ENCODE data around the gene FN3K.

FN3K gene

DNA sequence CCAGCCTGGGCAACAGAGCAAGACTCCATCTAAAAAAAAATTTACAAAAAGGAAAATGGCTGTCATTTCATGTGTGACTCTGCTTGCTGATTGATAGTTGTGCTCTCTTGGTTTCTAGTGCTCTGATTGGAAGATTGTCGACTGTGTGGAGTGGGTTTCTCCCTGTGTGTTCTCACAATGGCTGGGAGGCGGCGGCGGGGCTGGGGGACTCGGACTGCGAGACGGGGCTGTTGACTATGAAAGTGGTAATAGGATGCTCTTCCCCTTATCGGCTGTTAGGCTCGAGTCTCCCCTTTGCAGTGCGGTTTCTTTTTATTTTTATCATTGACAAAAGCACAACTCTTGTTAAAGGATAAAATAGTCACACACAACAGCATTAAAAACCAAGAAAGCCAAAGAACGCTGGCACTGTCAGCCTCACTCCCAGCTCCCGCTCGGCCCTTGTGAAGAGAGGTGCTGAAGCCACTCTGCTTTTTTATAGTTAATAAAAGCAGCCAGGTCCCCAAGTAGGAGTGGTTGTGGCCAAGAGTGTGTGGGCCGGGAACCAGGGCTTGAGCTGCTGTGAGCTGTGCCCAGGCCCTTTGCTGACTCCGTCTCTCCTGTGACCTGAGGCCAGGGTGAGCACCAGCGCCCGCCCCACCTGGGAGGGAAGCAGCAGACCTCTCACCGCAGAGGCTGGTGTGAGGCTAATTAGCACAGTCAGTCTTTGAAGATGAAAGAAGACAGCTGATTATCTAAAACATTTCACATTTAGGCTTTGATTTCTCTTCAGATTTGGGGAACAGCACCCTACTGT is 53.0 kb downstream of the FN3K start:
- Histone ChIP-seq H3K36me3 (ENCODE audit: control insufficient read depth, insufficient read depth, low read length) (peaks cover 10% of the 10 kb centered on the region), H3K9me3 (ENCODE audit: control insufficient read depth, insufficient read depth, low read length) (no peaks in the 10 kb centered on the region)

DNA sequence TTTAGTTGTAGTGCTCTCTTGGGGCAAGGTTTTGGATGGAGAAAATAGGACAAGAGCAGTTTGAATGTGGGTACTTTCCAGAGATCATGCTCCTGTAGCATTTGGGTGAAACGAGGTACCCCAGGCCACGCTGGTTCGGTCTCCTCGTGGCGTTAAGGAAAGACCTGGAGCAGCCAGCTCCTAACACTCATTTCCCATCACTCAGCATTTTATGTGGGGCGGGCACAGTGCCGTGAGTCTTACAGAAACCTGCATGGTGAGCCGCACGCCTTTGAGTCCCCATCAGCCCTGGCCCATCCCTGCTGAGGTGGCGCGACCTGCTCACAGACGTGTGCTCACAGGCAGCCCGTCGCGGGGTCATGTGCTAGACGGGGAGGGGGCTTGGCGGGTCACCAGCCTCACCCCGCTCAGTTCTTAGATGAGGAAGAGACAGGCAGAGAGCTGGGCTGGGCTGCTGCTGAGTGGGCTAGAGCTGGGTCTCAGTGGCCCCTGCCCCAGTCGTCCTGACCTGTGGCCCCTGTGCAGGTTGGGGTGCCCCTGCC is 53.7 kb downstream of the FN3K start:
- no peak overlapping the region for H3K4me3 ChIP-seq (ENCODE audit: low read length)
- no peak for DNase-seq (ENCODE audit: low read depth, low spot score)
- H3K27ac ChIP-seq (ENCODE audit: low read length), result no peak overlapping the region
- WGBS (ENCODE audit: insufficient coverage, insufficient read length), result no CpG with 5 or more reads among the region's 19 CpGs
- no peaks in the 10 kb centered on the region for H3K9me3 ChIP-seq (ENCODE audit: control insufficient read depth, insufficient read depth, low read length)
- H3K27me3 ChIP-seq (ENCODE audit: control insufficient read depth, insufficient read depth, low read length), result no peaks in the 10 kb centered on the region
- peaks cover 8% of the 10 kb centered on the region for H3K36me3 ChIP-seq (ENCODE audit: control insufficient read depth, insufficient read depth, low read length)
- no peaks in the 10 kb centered on the region for H3K4me1 ChIP-seq (ENCODE audit: control insufficient read depth, insufficient read depth, low read length)

More for the DNA sequence above, 53.0 kb downstream of the FN3K start:
- Histone ChIP-seq H3K4me1 (ENCODE audit: control insufficient read depth, insufficient read depth, low read length) (no peaks in the 10 kb centered on the region), H3K4me3 (ENCODE audit: low read length) (no peak overlapping the region), H3K27me3 (ENCODE audit: control insufficient read depth, insufficient read depth, low read length) (no peaks in the 10 kb centered on the region), H3K27ac (ENCODE audit: low read length) (no peak overlapping the region)
- no peak for DNase-seq (ENCODE audit: low read depth, low spot score)
- WGBS (ENCODE audit: insufficient coverage, insufficient read length), result no CpG with 5 or more reads among the region's 18 CpGs

DNA sequence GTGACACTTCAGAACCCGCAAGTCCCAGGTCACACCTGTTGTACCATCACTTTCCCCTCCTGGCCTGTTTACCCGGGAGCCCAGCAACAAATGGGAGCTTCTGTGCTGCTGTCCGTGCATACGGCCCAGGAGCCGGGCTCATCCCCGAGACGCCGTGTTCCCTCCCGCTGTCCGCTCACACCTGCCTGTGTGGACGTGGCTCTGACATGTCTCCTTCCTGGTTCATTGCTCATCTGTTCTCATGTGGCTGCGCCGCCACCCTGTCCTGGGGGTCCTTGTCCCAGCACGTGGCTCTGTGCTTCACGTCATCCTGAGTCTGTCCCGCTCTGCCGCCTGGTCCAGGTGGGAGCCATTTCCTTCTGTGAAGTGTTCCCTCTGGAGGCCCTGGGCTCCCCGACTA is 54.4 kb downstream of the FN3K start:
- WGBS (ENCODE audit: insufficient coverage, insufficient read length), result no CpG with 5 or more reads among the region's 18 CpGs

DNA sequence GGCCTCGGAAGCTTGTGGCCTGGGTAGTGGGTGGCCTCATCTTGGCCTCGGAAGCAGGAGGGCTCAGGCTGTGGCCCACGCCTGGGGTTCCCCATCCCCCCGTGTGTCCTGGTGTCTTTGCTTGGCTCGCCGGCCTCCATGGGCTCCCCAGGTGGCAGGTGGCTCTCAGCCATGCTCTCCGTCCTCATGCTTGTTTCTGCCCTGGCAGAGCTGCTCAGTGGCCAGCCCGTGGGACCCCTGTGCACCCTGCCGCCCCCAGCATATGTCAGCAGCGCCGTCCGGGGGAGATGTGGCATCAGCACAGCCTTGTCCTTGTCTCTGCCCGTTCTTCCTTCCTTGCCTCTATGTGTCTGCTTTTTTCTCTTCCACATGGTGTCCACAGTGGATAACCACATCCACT is 55.0 kb downstream of the FN3K start:
- Histone ChIP-seq H3K36me3 (ENCODE audit: control insufficient read depth, insufficient read depth, low read length) (peaks cover 4% of the 10 kb centered on the region; the same call in 1 of the 2 replicates), H3K4me1 (ENCODE audit: control insufficient read depth, insufficient read depth, low read length) (no peaks in the 10 kb centered on the region), H3K27me3 (ENCODE audit: control insufficient read depth, insufficient read depth, low read length) (no peaks in the 10 kb centered on the region), H3K27ac (ENCODE audit: low read length) (no peak overlapping the region), H3K9me3 (ENCODE audit: control insufficient read depth, insufficient read depth, low read length) (no peaks in the 10 kb centered on the region), H3K4me3 (ENCODE audit: low read length) (no peak overlapping the region)
- DNase-seq (ENCODE audit: low read depth, low spot score), result no peak
- no CpG with 5 or more reads among the region's 13 CpGs for WGBS (ENCODE audit: insufficient coverage, insufficient read length)

More for the DNA sequence above, 54.4 kb downstream of the FN3K start:
- DNase-seq (ENCODE audit: low read depth, low spot score), result no peak
- H3K9me3 ChIP-seq (ENCODE audit: control insufficient read depth, insufficient read depth, low read length), result no peaks in the 10 kb centered on the region
- peaks cover 2% of the 10 kb centered on the region; the same call in 1 of the 2 replicates for H3K36me3 ChIP-seq (ENCODE audit: control insufficient read depth, insufficient read depth, low read length)
- H3K4me3 ChIP-seq (ENCODE audit: low read length), result no peak overlapping the region
- H3K27ac ChIP-seq (ENCODE audit: low read length), result no peak overlapping the region
- H3K27me3 ChIP-seq (ENCODE audit: control insufficient read depth, insufficient read depth, low read length), result no peaks in the 10 kb centered on the region
- H3K4me1 ChIP-seq (ENCODE audit: control insufficient read depth, insufficient read depth, low read length), result no peaks in the 10 kb centered on the region

DNA sequence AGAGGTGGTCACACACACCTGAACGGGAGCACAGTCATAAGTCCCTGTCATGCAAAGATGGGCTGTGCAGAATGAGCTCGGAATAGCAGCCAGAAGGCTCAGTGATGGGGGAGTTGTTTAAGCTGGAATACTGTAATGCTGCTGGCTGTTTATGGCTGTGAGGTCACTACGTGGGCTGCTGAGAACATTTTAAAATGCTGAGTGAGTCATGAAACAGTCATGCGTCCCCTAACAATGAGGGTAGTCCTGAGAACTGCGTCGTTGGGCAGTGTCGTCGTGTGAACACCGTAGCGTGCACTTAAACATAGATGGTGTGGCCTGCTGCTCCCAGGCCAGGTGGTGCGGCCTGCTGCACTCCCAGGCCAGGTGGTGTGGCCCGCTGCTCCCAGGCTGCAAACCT is 56.1 kb downstream of the FN3K start:
- Histone ChIP-seq H3K27me3 (ENCODE audit: control insufficient read depth, insufficient read depth, low read length) (no peaks in the 10 kb centered on the region), H3K9me3 (ENCODE audit: control insufficient read depth, insufficient read depth, low read length) (no peaks in the 10 kb centered on the region)
- no CpG with 5 or more reads among the region's 12 CpGs for WGBS (ENCODE audit: insufficient coverage, insufficient read length)

DNA sequence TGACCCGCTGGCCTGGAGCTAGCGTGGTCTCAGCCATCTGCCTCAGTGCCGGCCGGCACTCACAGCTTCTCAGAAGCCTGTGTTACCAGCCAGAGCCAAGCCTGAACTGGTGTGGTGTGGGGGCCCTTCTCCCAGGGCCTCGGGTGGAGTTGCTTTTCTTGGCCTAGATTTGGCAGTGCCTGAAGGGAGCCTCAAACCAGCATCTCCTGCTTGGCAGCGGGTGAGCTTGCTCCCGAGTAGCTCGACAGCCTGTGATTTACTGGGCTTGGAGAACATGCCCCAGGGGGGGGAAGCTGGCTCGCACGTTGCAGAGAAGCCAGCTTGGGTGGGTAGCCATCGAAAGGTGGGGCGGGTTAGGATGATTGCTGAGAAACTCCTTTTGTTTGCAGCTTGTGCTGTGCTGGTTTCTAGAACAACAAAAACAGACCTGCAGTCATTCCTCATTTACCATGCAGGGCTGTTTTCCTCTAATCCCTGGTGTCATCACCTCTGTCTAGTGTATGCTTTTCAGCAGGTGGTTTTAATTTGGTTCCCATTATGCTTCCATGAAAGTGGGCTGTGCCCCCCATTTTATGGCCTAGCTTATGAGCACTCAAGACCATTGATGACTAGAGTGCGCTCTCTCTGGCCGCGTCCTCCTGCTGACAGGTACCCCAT is 58.7 kb downstream of the FN3K start:
- no peaks in the 10 kb centered on the region for H3K9me3 ChIP-seq (ENCODE audit: control insufficient read depth, insufficient read depth, low read length)
- H3K4me1 ChIP-seq (ENCODE audit: control insufficient read depth, insufficient read depth, low read length), result no peaks in the 10 kb centered on the region
- no peak overlapping the region for H3K27ac ChIP-seq (ENCODE audit: low read length)
- DNase-seq (ENCODE audit: low read depth, low spot score), result no peak
- no peak overlapping the region for H3K4me3 ChIP-seq (ENCODE audit: low read length)
- peaks cover 6% of the 10 kb centered on the region; the same call in 1 of the 2 replicates for H3K36me3 ChIP-seq (ENCODE audit: control insufficient read depth, insufficient read depth, low read length)
- no CpG with 5 or more reads among the region's 15 CpGs for WGBS (ENCODE audit: insufficient coverage, insufficient read length)
- H3K27me3 ChIP-seq (ENCODE audit: control insufficient read depth, insufficient read depth, low read length), result no peaks in the 10 kb centered on the region

More for the DNA sequence above, 56.1 kb downstream of the FN3K start:
- Histone ChIP-seq H3K36me3 (ENCODE audit: control insufficient read depth, insufficient read depth, low read length) (peaks cover 6% of the 10 kb centered on the region; the same call in 1 of the 2 replicates), H3K27ac (ENCODE audit: low read length) (no peak overlapping the region), H3K4me1 (ENCODE audit: control insufficient read depth, insufficient read depth, low read length) (no peaks in the 10 kb centered on the region), H3K4me3 (ENCODE audit: low read length) (no peak overlapping the region)
- no peak for DNase-seq (ENCODE audit: low read depth, low spot score)

DNA sequence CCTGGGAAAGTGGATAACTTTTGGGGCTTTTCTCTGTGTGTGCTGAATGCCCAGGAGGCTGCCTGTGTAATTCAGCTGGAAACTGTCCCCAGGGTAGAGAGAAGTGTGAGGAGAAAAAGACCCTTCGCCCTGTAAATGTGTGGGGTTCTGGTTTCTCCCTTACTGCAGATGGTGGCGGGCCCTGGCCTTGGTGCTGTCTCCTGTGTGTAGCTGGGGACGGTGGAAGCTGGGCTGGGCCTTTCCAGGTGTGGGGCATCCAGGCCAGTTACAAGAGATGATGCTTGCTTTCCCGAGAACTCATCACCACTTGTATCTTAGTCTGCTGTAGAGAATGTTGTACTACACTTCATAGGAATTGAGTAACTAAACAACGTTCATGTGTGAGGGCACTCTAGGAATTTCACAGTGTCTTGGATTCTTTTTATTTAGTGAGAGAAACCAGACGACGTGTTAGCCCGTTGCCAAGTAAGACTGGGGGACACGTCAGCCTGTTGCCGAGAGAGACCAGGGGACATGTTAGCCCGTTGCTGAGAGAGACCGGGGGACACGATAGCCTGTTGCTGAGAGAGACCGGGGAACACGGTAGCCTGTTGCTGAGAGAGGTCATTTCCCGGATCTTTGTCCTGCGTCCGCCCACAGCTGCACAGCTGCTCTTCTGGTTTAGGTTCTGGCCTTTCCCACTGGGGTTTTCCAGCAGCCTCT is 59.5 kb downstream of the FN3K start:
- WGBS (ENCODE audit: insufficient coverage, insufficient read length), result no CpG with 5 or more reads among the region's 18 CpGs
- Histone ChIP-seq H3K9me3 (ENCODE audit: control insufficient read depth, insufficient read depth, low read length) (no peaks in the 10 kb centered on the region), H3K36me3 (ENCODE audit: control insufficient read depth, insufficient read depth, low read length) (peaks cover 8% of the 10 kb centered on the region; the same call in 1 of the 2 replicates), H3K27me3 (ENCODE audit: control insufficient read depth, insufficient read depth, low read length) (no peaks in the 10 kb centered on the region), H3K4me3 (ENCODE audit: low read length) (no peak overlapping the region), H3K4me1 (ENCODE audit: control insufficient read depth, insufficient read depth, low read length) (no peaks in the 10 kb centered on the region), H3K27ac (ENCODE audit: low read length) (no peak overlapping the region)
- DNase-seq (ENCODE audit: low read depth, low spot score), result no peak

DNA sequence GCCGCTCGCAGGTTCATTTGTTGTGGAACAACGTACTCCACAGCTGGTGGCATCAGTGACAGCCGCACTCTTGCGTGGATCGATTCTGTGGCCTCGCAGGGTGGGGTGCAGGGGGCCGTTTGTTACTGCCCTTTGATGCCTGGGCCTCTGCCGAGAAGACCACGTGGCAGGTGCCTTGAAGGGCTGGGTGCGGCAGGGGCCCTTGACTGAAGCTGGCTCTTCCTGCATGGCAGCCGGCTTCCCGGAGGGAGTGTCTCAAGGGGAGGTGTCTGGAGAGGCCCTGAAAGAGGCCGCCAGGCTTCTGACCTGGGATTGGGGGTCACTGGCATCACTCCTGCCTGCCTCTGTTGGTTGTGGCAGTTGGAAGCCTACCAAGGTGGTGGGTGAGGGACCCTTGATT is 60.2 kb downstream of the FN3K start:
- H3K9me3 ChIP-seq (ENCODE audit: control insufficient read depth, insufficient read depth, low read length), result no peaks in the 10 kb centered on the region
- no peaks in the 10 kb centered on the region for H3K4me1 ChIP-seq (ENCODE audit: control insufficient read depth, insufficient read depth, low read length)
- no CpG with 5 or more reads among the region's 14 CpGs for WGBS (ENCODE audit: insufficient coverage, insufficient read length)
- DNase-seq (ENCODE audit: low read depth, low spot score), result no peak
- no peak overlapping the region for H3K27ac ChIP-seq (ENCODE audit: low read length)
- H3K4me3 ChIP-seq (ENCODE audit: low read length), result no peak overlapping the region
- peaks cover 14% of the 10 kb centered on the region; the same call in 1 of the 2 replicates for H3K36me3 ChIP-seq (ENCODE audit: control insufficient read depth, insufficient read depth, low read length)
- no peaks in the 10 kb centered on the region for H3K27me3 ChIP-seq (ENCODE audit: control insufficient read depth, insufficient read depth, low read length)

DNA sequence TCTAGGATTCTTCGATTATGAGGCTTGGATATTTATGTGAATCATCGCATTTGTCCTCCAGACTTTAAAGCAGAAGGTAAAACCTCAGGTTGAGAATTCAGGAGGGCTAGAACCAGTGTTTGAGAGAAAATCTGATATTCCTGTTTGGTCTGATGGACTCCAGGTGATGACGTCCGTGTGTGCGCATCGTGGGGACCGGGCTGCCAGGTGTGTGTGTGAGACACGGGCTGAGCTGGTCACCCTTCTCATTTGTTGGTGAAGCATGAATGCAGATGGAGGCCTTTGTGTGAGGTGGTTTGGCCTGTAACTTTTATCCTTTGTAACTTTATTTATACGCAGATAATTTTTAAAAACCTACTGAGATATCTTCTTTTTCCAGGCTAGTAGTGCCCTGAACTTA is 61.6 kb downstream of the FN3K start:
- Histone ChIP-seq H3K9me3 (ENCODE audit: control insufficient read depth, insufficient read depth, low read length) (no peaks in the 10 kb centered on the region), H3K4me1 (ENCODE audit: control insufficient read depth, insufficient read depth, low read length) (no peaks in the 10 kb centered on the region), H3K27me3 (ENCODE audit: control insufficient read depth, insufficient read depth, low read length) (no peaks in the 10 kb centered on the region), H3K4me3 (ENCODE audit: low read length) (no peak overlapping the region), H3K27ac (ENCODE audit: low read length) (no peak overlapping the region), H3K36me3 (ENCODE audit: control insufficient read depth, insufficient read depth, low read length) (peaks cover 23% of the 10 kb centered on the region)
- no peak for DNase-seq (ENCODE audit: low read depth, low spot score)
- WGBS (ENCODE audit: insufficient coverage, insufficient read length), result no CpG with 5 or more reads among the region's 9 CpGs

DNA sequence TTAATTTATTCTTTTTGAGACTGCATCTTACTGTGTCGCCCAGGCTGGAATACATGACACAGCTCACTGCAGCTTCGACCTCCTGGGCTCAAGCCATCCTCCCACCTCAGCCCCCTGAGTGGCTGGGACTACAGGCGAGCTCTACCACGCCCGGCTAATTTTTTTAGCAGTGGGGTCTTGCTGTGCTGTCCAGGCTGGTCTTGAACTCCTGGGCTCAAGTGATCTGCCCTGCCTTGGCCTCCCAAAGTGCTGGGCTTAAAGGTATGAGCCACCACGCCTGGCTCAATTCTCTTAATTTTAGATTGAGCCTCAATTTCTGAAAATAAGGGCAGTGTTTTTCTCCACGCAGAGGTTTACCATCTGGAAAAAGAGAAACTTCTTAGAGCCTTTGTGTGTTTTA is 63.3 kb downstream of the FN3K start:
- Histone ChIP-seq H3K4me3 (ENCODE audit: low read length) (no peak overlapping the region), H3K27ac (ENCODE audit: low read length) (no peak overlapping the region), H3K9me3 (ENCODE audit: control insufficient read depth, insufficient read depth, low read length) (no peaks in the 10 kb centered on the region), H3K27me3 (ENCODE audit: control insufficient read depth, insufficient read depth, low read length) (no peaks in the 10 kb centered on the region), H3K4me1 (ENCODE audit: control insufficient read depth, insufficient read depth, low read length) (no peaks in the 10 kb centered on the region; the same call in 1 of the 2 replicates), H3K36me3 (ENCODE audit: control insufficient read depth, insufficient read depth, low read length) (peaks cover 23% of the 10 kb centered on the region)
- no peak for DNase-seq (ENCODE audit: low read depth, low spot score)
- WGBS (ENCODE audit: insufficient coverage, insufficient read length), result no CpG with 5 or more reads among the region's 7 CpGs
